K562 (cell line): Measurements from ENCODE around the gene VANGL1. TPM values are rescaled to one million over a fixed set of nuclear protein-coding genes. Genes with fewer than 3 reads are reported as not detected.

Experiments used
- ATF1 ChIP-seq, 2 experiments: fragments of 450-650 bp in 1 of 2; IDR thresholded peaks; 2 replicates each; pipeline ENCODE4 v1.6.1; 2016; ENCODE audit warnings: missing compliant biosample characterization in 1 of 2, missing genetic modification characterization in 1 of 2
- CBX3 ChIP-seq, 2 experiments: IDR thresholded peaks; 1 replicate in 1 of 2; 2 replicates in 1 of 2; pipeline ENCODE4 v1.6.1; 2012; ENCODE audit warnings: inconsistent platforms in 2 of 2, low read length in 2 of 2, borderline replicate concordance in 1 of 2, control low read depth in 1 of 2
- DNMT1 ChIP-seq: fragments of 450-650 bp; IDR thresholded peaks from 2 replicates; pipeline ENCODE4 v1.6.1; 2016; ENCODE audit warnings: antibody characterized with exemption, mild to moderate bottlenecking
- DPF2 ChIP-seq: fragments of 450-650 bp; IDR thresholded peaks from 2 replicates; pipeline ENCODE4 v1.6.1; 2016
- FOXK1 ChIP-seq: sonication (generic); formaldehyde crosslinking; IDR thresholded peaks from 2 replicates; pipeline ENCODE4 v1.8.0; 2022; ENCODE audit warnings: missing genetic modification reagents, mild to moderate bottlenecking, borderline replicate concordance
- FOXM1 ChIP-seq, 2 experiments: fragments of 450-650 bp in 1 of 2; sonication (generic) in 1 of 2; formaldehyde crosslinking in 1 of 2; IDR thresholded peaks; 2 replicates each; pipeline versions ENCODE4 v1.6.1 to v1.9.0; 2017 to 2022; ENCODE audit warnings: low read depth in 2 of 2, mild to moderate bottlenecking in 2 of 2, missing genetic modification reagents in 1 of 2, moderate library complexity in 1 of 2
- HBP1 ChIP-seq: fragments of 450-650 bp; formaldehyde crosslinking; IDR thresholded peaks from 2 replicates; pipeline ENCODE4 v1.4.0; 2022; ENCODE audit warnings: missing genetic modification characterization
- HEY1 ChIP-seq: fragments of 250-450 bp; sonication (Bioruptor Pico); IDR thresholded peaks from 2 replicates; pipeline ENCODE4 v1.5.0; 2020; ENCODE audit warnings: mild to moderate bottlenecking, moderate library complexity, borderline replicate concordance
- JUND ChIP-seq, 2 experiments: IDR thresholded peaks; 2 replicates in 1 of 2; 3 replicates in 1 of 2; pipeline ENCODE4 v1.6.1; 2011; ENCODE audit warnings: borderline replicate concordance in 2 of 2, low read depth in 2 of 2, low read length in 2 of 2, improper control_type of control experiment in 1 of 2, missing biosample characterization in 1 of 2, missing genetic modification characterization in 1 of 2, missing genetic modification reagents in 1 of 2
- MAFK ChIP-seq: IDR thresholded peaks from 2 replicates; pipeline ENCODE4 v1.6.1; 2011; ENCODE audit warnings: low read length, improper control_type of control experiment
- MNT ChIP-seq, 2 experiments: fragments of 450-650 bp; conservative IDR thresholded peaks; 2 replicates each; pipeline ENCODE4 v1.6.1; 2017; ENCODE audit warnings: mild to moderate bottlenecking in 2 of 2, moderate library complexity in 2 of 2
- MTA3 ChIP-seq: fragments of 450-650 bp; formaldehyde crosslinking; IDR thresholded peaks from 2 replicates; pipeline ENCODE4 v1.6.1; 2017; ENCODE audit warnings: mild to moderate bottlenecking, borderline replicate concordance
- NCOR1 ChIP-seq: fragments of 450-650 bp; IDR thresholded peaks from 2 replicates; pipeline ENCODE4 v1.6.1; 2016; ENCODE audit warnings: mild to moderate bottlenecking, moderate library complexity
- NFATC3 ChIP-seq: fragments of 450-650 bp; IDR thresholded peaks from 2 replicates; pipeline ENCODE4 v1.6.1; 2017; ENCODE audit warnings: mild to moderate bottlenecking
- NFE2 ChIP-seq: IDR thresholded peaks from 2 replicates; pipeline ENCODE4 v1.6.1; 2014; ENCODE audit warnings: antibody characterized with exemption, low read depth
- NFE2L1 ChIP-seq: fragments of 450-650 bp; IDR thresholded peaks from 2 replicates; pipeline ENCODE4 v1.6.1; 2016; ENCODE audit warnings: missing genetic modification characterization, low read depth, mild to moderate bottlenecking, missing compliant biosample characterization, moderate library complexity, borderline replicate concordance
- NFYB ChIP-seq: IDR thresholded peaks from 2 replicates; pipeline ENCODE4 v1.6.1; 2011; ENCODE audit warnings: mild to moderate bottlenecking, moderate library complexity; ENCODE audit not compliant: insufficient read length; ENCODE audit errors: extremely low read depth
- POLR2H ChIP-seq: IDR thresholded peaks from 2 replicates; pipeline ENCODE4 v1.6.1; 2016; ENCODE audit warnings: missing genetic modification characterization, low read depth, mild to moderate bottlenecking, control low read depth, missing compliant biosample characterization, moderate library complexity
- PPARD ChIP-seq: fragments of 250-450 bp; sonication (Bioruptor Pico); IDR thresholded peaks from 2 replicates; pipeline ENCODE4 v1.8.0; 2022; ENCODE audit warnings: inconsistent platforms, mild to moderate bottlenecking, moderate library complexity
- PRMT5 ChIP-seq: sonication (generic); formaldehyde crosslinking; IDR thresholded peaks from 2 replicates; pipeline ENCODE4 v1.5.0; 2020; ENCODE audit warnings: missing genetic modification reagents
- RBFOX2 ChIP-seq: fragments of 200-400 bp; formaldehyde crosslinking; IDR thresholded peaks from 2 replicates; pipeline ENCODE4 v1.6.1; 2017; ENCODE audit warnings: low read depth, mild to moderate bottlenecking, low read length, moderate library complexity
- SAFB2 ChIP-seq: fragments of 200-400 bp; formaldehyde crosslinking; IDR thresholded peaks from 2 replicates; pipeline ENCODE4 v1.6.1; 2018; ENCODE audit warnings: borderline replicate concordance, low read length, low read depth, moderate library complexity; ENCODE audit not compliant: severe bottlenecking
- SMARCE1 ChIP-seq: fragments of 450-650 bp; IDR thresholded peaks from 2 replicates; pipeline ENCODE4 v1.7.1; 2016; ENCODE audit warnings: mild to moderate bottlenecking
- TAF15 ChIP-seq: fragments of 200-400 bp; formaldehyde crosslinking; IDR thresholded peaks from 2 replicates; pipeline ENCODE4 v1.6.1; 2017; ENCODE audit warnings: mild to moderate bottlenecking, low read depth, low read length, moderate library complexity
- ZNF282 ChIP-seq: sonication (generic); formaldehyde crosslinking; IDR thresholded peaks from 2 replicates; pipeline ENCODE4 v1.8.1; 2023; ENCODE audit warnings: missing genetic modification reagents
- ZNF57 ChIP-seq: fragments of 450-650 bp; formaldehyde crosslinking; IDR thresholded peaks from 2 replicates; pipeline ENCODE4 v1.4.0; 2020; ENCODE audit warnings: mild to moderate bottlenecking, moderate library complexity
- ZNF766 ChIP-seq: fragments of 200-800 bp; sonication (Bioruptor generic); conservative IDR thresholded peaks from 2 replicates; pipeline ENCODE4 v1.6.1; 2016; ENCODE audit warnings: missing genetic modification characterization, missing compliant biosample characterization
- polyA plus RNA-seq, 8 experiments: library from polyadenylated mRNA; depleted of rRNA in 4 of 8; stranded (reverse) in 5 of 8; unstranded in 3 of 8; fragments of >200 nt; fragmentation: Nextera tagmentation in 2 of 8; fragmentation: Illumina TruSeq in 1 of 8; extraction: Ambion mirVana in 2 of 8; extraction: Trizol in 1 of 8; gene quantifications; 2 replicates each; pipeline versions ENCODE4 v1.2.1 to v1.2.3, GENCODE V29; 2011 to 2014; ENCODE audit warnings: inconsistent platforms in 1 of 8, missing spikeins in 1 of 8
- total RNA-seq, 7 experiments: library from RNA; depleted of rRNA in 6 of 7; stranded (reverse); fragments of >200 nt in 6 of 7; fragmentation: Illumina TruSeq in 2 of 7; extraction: Trizol in 2 of 7; gene quantifications; 2 replicates each; pipeline versions ENCODE4 v1.2.1 to v1.2.3, GENCODE V29; 2011 to 2021; ENCODE audit warnings: low replicate concordance in 1 of 7

Gene VANGL1
- total and polyA plus RNA-seq, 9 of the 15 experiments (the other 6 are each of a cell fraction or from before 2014, with no cell fraction given), result 0.90 to 12.8 (median 9.6) TPM

GRCh38 chr1:115669002-115669673, 27.4 kb downstream of the VANGL1 start (continued):
- no peak for TF ChIP-seq POLR2H (tag)
- no peak for TF ChIP-seq FOXM1 (IDR thresholded peaks at IDR 0.05; ENCODE audit: low read depth)
- no peak for TF ChIP-seq FOXM1 (CRISPR knock-in tag; IDR thresholded peaks at IDR 0.05; ENCODE audit: low read depth)
- TF ChIP-seq NFE2, result peak; percentile 98
- no peak for TF ChIP-seq NFYB
- TF ChIP-seq MAFK, result peak; percentile 95
- TF ChIP-seq CBX3 (IDR thresholded peaks at IDR 0.05; ENCODE audit: borderline replicate concordance in 1 of 2, low read length in 2 of 2), result peak in 1 of 2 experiments; percentile 48; a peak in 1 of 3 replicates
- TF ChIP-seq ZNF57 (CRISPR knock-in tag), result no peak
- no peak for TF ChIP-seq RBFOX2
- no peak for TF ChIP-seq NFATC3
- no peak for TF ChIP-seq TAF15
- TF ChIP-seq MNT (conservative IDR thresholded peaks at IDR 0.05), result peak in 1 of 2 experiments; percentile 47; a peak in 1 of 4 replicates
- TF ChIP-seq ZNF766, result peak; percentile 90; the same call in 1 of the 2 replicates
- peak; percentile 91 for TF ChIP-seq JUND (IDR thresholded peaks at IDR 0.05; ENCODE audit: borderline replicate concordance, low read depth, low read length)
- peak; percentile 90; the same call in 2 of the 3 replicates for TF ChIP-seq JUND (tag; IDR thresholded peaks at IDR 0.05; ENCODE audit: borderline replicate concordance, low read depth, low read length)
- TF ChIP-seq SMARCE1, result peak; percentile 88
- no peak for TF ChIP-seq HBP1
- no peak for TF ChIP-seq ATF1 (CRISPR knock-in tag; IDR thresholded peaks at IDR 0.05)
- TF ChIP-seq ATF1 (tag; IDR thresholded peaks at IDR 0.05), result no peak
- TF ChIP-seq PRMT5 (CRISPR knock-in tag), result no peak
- no peak for TF ChIP-seq FOXK1 (CRISPR knock-in tag)
- no peak for TF ChIP-seq DNMT1
- TF ChIP-seq SAFB2, result no peak
- no peak for TF ChIP-seq ZNF282 (CRISPR knock-in tag)
- peak; percentile 85 for TF ChIP-seq DPF2
- no peak for TF ChIP-seq NCOR1
- no peak for TF ChIP-seq MTA3
- no peak for TF ChIP-seq PPARD (CRISPR knock-in tag)
- TF ChIP-seq HEY1 (CRISPR knock-in tag), result no peak
- TF ChIP-seq NFE2L1 (tag), result peak; percentile 98
